Activated naive CD4-positive, alpha-beta T cell treated with anti-CD3 and anti-CD28 coated beads for 36 hours (primary cell): ENCODE results near the gene PDZRN4. TPM values are rescaled to one million over a fixed set of nuclear protein-coding genes. Genes with fewer than 3 reads are reported as not detected.

Experiments used
- CTCF ChIA-PET: fragments of 350-600 bp; sonication (Branson Sonifier 250); formaldehyde crosslinking; loops from one replicate; lab custom pipeline; 2021; ENCODE audit warnings: antibody characterized with exemption; lab: Charles Lee
- DNase-seq: peaks from one replicate; pipeline ENCODE4 v3.0.0-alpha.2; 2020
- H3K27ac Mint-ChIP-seq: one replicate; pipeline ENCODE4 v1.8.0; 2021; ENCODE audit warnings: mild to moderate bottlenecking, mixed read lengths
- H3K27me3 Mint-ChIP-seq: one replicate; pipeline ENCODE4 v1.8.0; 2021; ENCODE audit warnings: low read depth, mixed read lengths
- H3K36me3 Mint-ChIP-seq: one replicate; pipeline ENCODE4 v1.8.0; 2021; ENCODE audit warnings: low read depth, mixed read lengths
- H3K4me1 Mint-ChIP-seq: one replicate; pipeline ENCODE4 v1.8.0; 2021; ENCODE audit warnings: low read depth, mixed read lengths
- H3K4me3 Mint-ChIP-seq: one replicate; pipeline ENCODE4 v1.8.0; 2021; ENCODE audit warnings: mild to moderate bottlenecking, moderate library complexity, mixed read lengths
- H3K9me3 Mint-ChIP-seq: one replicate; pipeline ENCODE4 v1.8.0; 2021; ENCODE audit warnings: mixed read lengths
- intact Hi-C: fragments of 100-400 bp; cut with micrococcal nuclease; formaldehyde crosslinking; loops from one replicate; pipeline ENCODE4 v1.15.1; 2023
- total RNA-seq, 2 experiments: library from RNA; stranded (reverse); gene quantifications; one replicate each; pipeline ENCODE4 v1.2.3, GENCODE V29; 2021

Gene PDZRN4
- total RNA-seq, 2 experiments from 2014 or later, result not detected

- no peaks in the 10 kb centered on the region for H3K4me1 Mint-ChIP-seq
- no peak overlapping the region for H3K27ac Mint-ChIP-seq
- CTCF ChIA-PET, result no interaction called here
- no peak overlapping the region for H3K4me3 Mint-ChIP-seq
- H3K9me3 Mint-ChIP-seq, result peaks cover 10% of the 10 kb centered on the region
- no peaks in the 10 kb centered on the region for H3K36me3 Mint-ChIP-seq
- DNase-seq, result no peak
- intact Hi-C loops, result no loop called here
- H3K27me3 Mint-ChIP-seq, result no peaks in the 10 kb centered on the region
Observed at GRCh38 chr12:41407232-41407799, 219.2 kb downstream of the PDZRN4 start.

GRCh38 chr12:41409628-41410027 is 221.5 kb downstream of the PDZRN4 start:
- no peaks in the 10 kb centered on the region for H3K4me1 Mint-ChIP-seq
- peaks cover 9% of the 10 kb centered on the region for H3K9me3 Mint-ChIP-seq
- H3K36me3 Mint-ChIP-seq, result no peaks in the 10 kb centered on the region
- no peak overlapping the region for H3K4me3 Mint-ChIP-seq
- intact Hi-C loops, result no loop called here
- H3K27me3 Mint-ChIP-seq, result no peaks in the 10 kb centered on the region
- H3K27ac Mint-ChIP-seq, result no peak overlapping the region
- CTCF ChIA-PET, result no interaction called here
- DNase-seq, result no peak

DNA sequence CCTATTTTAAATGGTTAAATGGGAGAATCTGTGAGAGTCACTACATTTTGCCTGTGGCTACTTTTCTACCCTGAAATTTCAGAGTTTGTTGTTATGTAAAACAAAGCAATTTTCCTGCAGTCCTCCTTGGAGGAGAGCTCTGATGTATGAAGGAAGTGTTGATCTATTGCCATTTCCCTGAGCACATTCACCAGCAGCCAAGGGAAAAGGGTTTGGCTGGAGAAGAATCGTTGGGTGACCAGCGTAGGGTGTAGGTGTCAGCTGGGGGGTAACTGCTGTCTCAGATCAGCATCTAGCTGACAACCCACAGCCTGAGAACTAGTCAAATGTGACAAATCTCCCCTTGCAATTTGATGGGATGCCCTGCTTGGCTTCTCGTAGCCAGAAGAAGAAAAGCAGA is 230.5 kb downstream of the PDZRN4 start:
- CTCF ChIA-PET, result no interaction called here
- Mint-ChIP-seq H3K36me3 (no peaks in the 10 kb centered on the region), H3K27ac (no peak overlapping the region), H3K4me3 (no peak overlapping the region), H3K27me3 (no peaks in the 10 kb centered on the region), H3K4me1 (no peaks in the 10 kb centered on the region), H3K9me3 (no peaks in the 10 kb centered on the region)
- intact Hi-C loops, result no loop called here
- DNase-seq, result no peak

DNA sequence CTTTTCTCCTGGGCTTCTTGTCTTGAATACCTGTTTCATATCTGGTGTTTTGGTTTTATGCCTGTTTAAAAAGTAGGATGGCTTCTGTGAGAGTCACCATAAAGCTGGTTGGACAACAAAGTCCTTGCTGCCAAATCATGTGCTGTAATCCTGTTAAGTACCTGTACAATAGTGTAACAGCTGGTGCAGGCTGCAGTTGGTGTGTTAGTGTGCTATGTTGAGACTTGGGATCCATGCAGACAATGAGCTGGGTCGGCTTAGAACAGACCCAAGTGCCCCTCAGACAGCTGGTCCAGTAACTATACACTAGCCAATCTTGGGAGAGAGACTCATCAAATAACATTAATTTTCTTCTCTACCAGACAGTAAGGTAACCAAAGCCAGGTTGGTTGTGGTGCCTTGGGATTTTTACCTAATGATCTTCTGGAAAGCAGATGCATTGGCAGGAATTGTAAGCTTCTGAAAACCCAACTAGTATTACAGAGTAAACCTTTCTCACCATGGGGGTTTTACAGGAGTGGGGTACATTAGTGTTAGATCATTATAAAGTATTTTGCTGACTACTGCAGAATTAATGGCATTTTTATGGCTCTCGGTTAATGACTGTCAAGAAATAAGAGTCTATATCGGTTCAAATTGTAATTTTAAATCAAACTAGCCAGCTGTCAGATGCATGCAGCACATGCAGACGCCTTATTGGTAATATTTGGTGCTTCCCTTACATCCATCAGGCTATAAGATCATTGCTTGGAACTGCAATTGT is 231.2 kb downstream of the PDZRN4 start:
- no peaks in the 10 kb centered on the region for H3K4me1 Mint-ChIP-seq
- no peak overlapping the region for H3K4me3 Mint-ChIP-seq
- CTCF ChIA-PET, result no interaction called here
- H3K27me3 Mint-ChIP-seq, result no peaks in the 10 kb centered on the region
- no peaks in the 10 kb centered on the region for H3K36me3 Mint-ChIP-seq
- no peaks in the 10 kb centered on the region for H3K9me3 Mint-ChIP-seq
- no peak for DNase-seq
- intact Hi-C loops, result no loop called here
- H3K27ac Mint-ChIP-seq, result no peak overlapping the region

DNA sequence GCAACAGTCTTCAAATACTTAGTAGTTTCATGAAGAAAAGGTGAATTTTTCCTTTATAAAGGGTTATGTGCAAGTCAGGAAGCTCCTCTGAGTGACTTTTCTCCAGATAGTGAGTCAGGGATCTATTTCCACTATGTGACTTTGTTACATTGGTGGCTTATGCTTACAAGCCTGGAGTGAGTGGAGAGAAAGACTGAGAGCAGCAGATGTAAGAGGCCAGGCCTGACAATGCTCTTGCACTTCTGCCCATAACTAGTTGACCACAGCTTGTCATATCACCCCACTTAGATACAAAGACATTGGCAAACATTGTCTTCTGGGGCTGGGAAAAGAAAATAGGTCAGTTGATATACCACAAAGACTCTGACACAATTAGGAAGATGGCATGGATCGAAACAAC is 236.5 kb downstream of the PDZRN4 start:
- H3K27ac Mint-ChIP-seq, result no peak overlapping the region
- intact Hi-C loops, result no loop called here
- peaks cover 4% of the 10 kb centered on the region for H3K27me3 Mint-ChIP-seq
- no peak for DNase-seq
- CTCF ChIA-PET, result interaction anchor here (1.0 kb wide), 1 partner anchor 147 kb away, joined by 4 read pairs; no protein-coding TSS in a partner anchor
- H3K4me3 Mint-ChIP-seq, result no peak overlapping the region
- H3K9me3 Mint-ChIP-seq, result no peaks in the 10 kb centered on the region
- no peaks in the 10 kb centered on the region for H3K36me3 Mint-ChIP-seq
- H3K4me1 Mint-ChIP-seq, result no peaks in the 10 kb centered on the region

DNA sequence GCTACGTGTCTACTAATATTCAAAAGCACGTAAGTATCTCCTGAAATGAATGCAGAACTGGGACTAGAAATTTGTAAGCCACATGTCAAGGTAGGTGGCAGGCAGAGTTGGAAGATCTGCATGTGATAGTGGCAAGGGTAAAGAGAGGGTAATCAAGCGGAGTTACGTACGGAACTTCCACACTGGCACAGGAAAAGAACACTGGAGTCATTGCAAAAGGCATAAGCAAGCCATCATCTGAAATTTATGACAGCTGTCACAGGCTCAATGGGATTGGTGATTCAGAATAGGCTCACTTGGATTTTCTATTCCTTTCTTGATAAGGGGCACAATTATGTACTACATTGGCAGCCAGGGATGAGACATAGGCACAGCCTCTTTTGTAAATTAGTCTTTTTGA is 245.3 kb downstream of the PDZRN4 start:
- Mint-ChIP-seq H3K27ac (no peak overlapping the region), H3K27me3 (peaks cover 3% of the 10 kb centered on the region), H3K9me3 (no peaks in the 10 kb centered on the region), H3K4me3 (no peak overlapping the region), H3K4me1 (no peaks in the 10 kb centered on the region), H3K36me3 (no peaks in the 10 kb centered on the region)
- DNase-seq, result no peak
- CTCF ChIA-PET, result no interaction called here
- intact Hi-C loops, result no loop called here

- CTCF ChIA-PET, result no interaction called here
- Mint-ChIP-seq H3K9me3 (no peaks in the 10 kb centered on the region), H3K4me1 (no peaks in the 10 kb centered on the region), H3K27me3 (no peaks in the 10 kb centered on the region), H3K36me3 (no peaks in the 10 kb centered on the region), H3K4me3 (no peak overlapping the region), H3K27ac (no peak overlapping the region)
- intact Hi-C loops, result no loop called here
- no peak for DNase-seq
Observed at GRCh38 chr12:41436076-41436475, 248.0 kb downstream of the PDZRN4 start.

- DNase-seq, result no peak
- no peaks in the 10 kb centered on the region for H3K27me3 Mint-ChIP-seq
- intact Hi-C loops, result no loop called here
- no peaks in the 10 kb centered on the region for H3K4me1 Mint-ChIP-seq
- H3K9me3 Mint-ChIP-seq, result no peaks in the 10 kb centered on the region
- no peak overlapping the region for H3K4me3 Mint-ChIP-seq
- CTCF ChIA-PET, result interaction anchor here (0.6 kb wide), 1 partner anchor 498 kb away, joined by 3 read pairs; no protein-coding TSS in a partner anchor
- H3K27ac Mint-ChIP-seq, result no peak overlapping the region
- no peaks in the 10 kb centered on the region for H3K36me3 Mint-ChIP-seq
Observed at GRCh38 chr12:41437563-41437962, 249.4 kb downstream of the PDZRN4 start.

GRCh38 chr12:41438854-41439541 is 250.9 kb downstream of the PDZRN4 start:
- Mint-ChIP-seq H3K27ac (no peak overlapping the region), H3K36me3 (no peaks in the 10 kb centered on the region), H3K4me3 (no peak overlapping the region), H3K4me1 (no peaks in the 10 kb centered on the region), H3K27me3 (no peaks in the 10 kb centered on the region), H3K9me3 (no peaks in the 10 kb centered on the region)
- intact Hi-C loops, result no loop called here
- DNase-seq, result no peak
- CTCF ChIA-PET, result no interaction called here

GRCh38 chr12:41439801-41440200 is 251.7 kb downstream of the PDZRN4 start:
- Mint-ChIP-seq H3K9me3 (no peaks in the 10 kb centered on the region), H3K4me3 (no peak overlapping the region), H3K4me1 (no peaks in the 10 kb centered on the region), H3K27ac (no peak overlapping the region), H3K27me3 (no peaks in the 10 kb centered on the region), H3K36me3 (no peaks in the 10 kb centered on the region)
- no peak for DNase-seq
- intact Hi-C loops, result no loop called here
- CTCF ChIA-PET, result no interaction called here

GRCh38 chr12:41441180-41441579 is 253.1 kb downstream of the PDZRN4 start:
- intact Hi-C loops, result no loop called here
- DNase-seq, result no peak
- no peaks in the 10 kb centered on the region for H3K36me3 Mint-ChIP-seq
- no peaks in the 10 kb centered on the region for H3K9me3 Mint-ChIP-seq
- CTCF ChIA-PET, result no interaction called here
- H3K27me3 Mint-ChIP-seq, result no peaks in the 10 kb centered on the region
- no peak overlapping the region for H3K4me3 Mint-ChIP-seq
- no peak overlapping the region for H3K27ac Mint-ChIP-seq
- H3K4me1 Mint-ChIP-seq, result no peaks in the 10 kb centered on the region

DNA sequence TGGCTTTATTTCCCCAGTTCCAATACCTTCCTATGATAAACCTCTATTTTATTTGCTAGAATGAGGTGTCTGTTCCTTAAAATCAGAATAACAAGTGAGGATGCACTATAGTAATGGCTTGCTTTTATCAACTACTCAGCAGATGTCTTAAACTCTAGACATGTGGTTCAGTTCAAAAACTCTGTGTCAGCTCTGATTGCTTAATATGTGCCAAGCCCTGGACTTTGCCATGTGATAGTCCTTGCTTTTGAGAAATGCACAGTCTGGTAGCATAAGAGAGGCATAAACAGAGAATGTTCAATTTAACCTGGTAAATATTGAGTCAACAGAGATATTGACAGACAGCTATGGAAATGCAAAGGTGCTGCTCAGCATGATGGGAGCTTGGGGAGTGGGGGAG is 254.8 kb downstream of the PDZRN4 start:
- CTCF ChIA-PET, result no interaction called here
- Mint-ChIP-seq H3K4me3 (no peak overlapping the region), H3K9me3 (no peaks in the 10 kb centered on the region), H3K36me3 (no peaks in the 10 kb centered on the region), H3K27ac (no peak overlapping the region), H3K4me1 (no peaks in the 10 kb centered on the region), H3K27me3 (no peaks in the 10 kb centered on the region)
- intact Hi-C loops, result no loop called here
- DNase-seq, result no peak

DNA sequence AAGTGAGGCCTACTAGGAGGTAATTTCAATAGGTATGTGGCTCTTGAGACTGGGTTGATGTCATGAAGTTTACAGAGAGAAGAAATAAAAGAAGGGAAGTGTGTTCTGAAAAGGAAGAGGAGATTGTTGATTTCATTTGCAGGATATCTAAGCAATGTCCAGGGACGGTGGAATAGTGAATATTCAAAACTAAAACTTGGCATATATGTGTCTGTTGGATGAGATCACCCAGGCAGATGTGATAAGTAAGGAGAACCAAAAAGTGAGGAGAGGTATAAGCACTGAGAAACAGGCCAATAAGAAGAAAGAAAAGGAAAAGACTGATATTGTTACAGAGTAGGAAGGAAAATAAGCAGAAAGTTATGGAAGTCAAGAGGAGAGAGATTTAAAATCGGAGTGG is 255.6 kb downstream of the PDZRN4 start:
- no peaks in the 10 kb centered on the region for H3K36me3 Mint-ChIP-seq
- CTCF ChIA-PET, result no interaction called here
- no peak overlapping the region for H3K4me3 Mint-ChIP-seq
- no peaks in the 10 kb centered on the region for H3K9me3 Mint-ChIP-seq
- DNase-seq, result no peak
- no peaks in the 10 kb centered on the region for H3K27me3 Mint-ChIP-seq
- H3K27ac Mint-ChIP-seq, result no peak overlapping the region
- H3K4me1 Mint-ChIP-seq, result no peaks in the 10 kb centered on the region
- intact Hi-C loops, result no loop called here
